Brain microvascular endothelial cell (primary cell): Measurements from ENCODE around the gene GLP2R.

Experiments used
- DNase-seq: peaks from one replicate; pipeline ENCODE4 v3.0.0-alpha.2; 2020
- H3K27ac ChIP-seq: fragments of 250-450 bp; sonication (Bioruptor Pico); 2 replicates; pipeline ENCODE4 v1.5.1; 2020; ENCODE audit warnings: mild to moderate bottlenecking, moderate library complexity
- H3K27me3 ChIP-seq: fragments of 250-450 bp; sonication (Bioruptor Pico); replicated peaks from 2 replicates; pipeline ENCODE4 v1.5.1; 2020; ENCODE audit warnings: mild to moderate bottlenecking
- H3K36me3 ChIP-seq: fragments of 250-450 bp; sonication (Bioruptor Pico); replicated peaks from 2 replicates; pipeline ENCODE4 v1.5.1; 2020; ENCODE audit warnings: mild to moderate bottlenecking
- H3K4me3 ChIP-seq: 2 replicates; pipeline ENCODE4 v1.5.1; 2011; ENCODE audit warnings: low read depth, mild to moderate bottlenecking, control low read depth, low read length, moderate library complexity
- in situ Hi-C: cut with HindIII; loops from 2 replicates; pipeline ENCODE4 v1.10.0; 2017; ENCODE audit warnings: low sequenced_read_pairs, low pct_ligation_motif_present
- TF ChIP-seq, protein P1 (sequence below): IDR thresholded peaks from 2 replicates; pipeline ENCODE4 v1.5.1; 2011; ENCODE audit warnings: low read depth, mild to moderate bottlenecking, moderate library complexity, low read length, control low read depth, inconsistent platforms; ENCODE audit errors: missing control alignments

The GLP2R gene

DNA sequence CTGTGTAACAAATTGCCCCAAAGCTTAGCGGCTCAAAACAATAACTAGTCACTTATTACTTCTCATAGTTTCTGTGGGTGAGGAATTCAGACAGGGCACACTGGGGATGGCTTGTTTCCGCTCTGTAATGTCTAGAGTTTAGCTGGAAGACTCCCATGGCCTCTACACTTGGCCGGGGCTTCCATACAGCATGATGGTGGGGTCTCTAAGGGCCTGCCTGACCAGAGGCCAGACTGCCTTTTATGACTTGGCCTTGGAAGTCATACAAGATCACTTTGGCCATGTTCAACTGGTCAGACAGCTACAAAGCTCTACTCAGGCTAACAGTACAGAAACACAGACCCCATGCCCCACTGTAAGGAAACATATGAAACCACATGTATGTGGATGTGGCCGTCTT is 8.2 kb downstream of the GLP2R start:
- Histone ChIP-seq H3K4me3 (no peak overlapping the region), H3K27ac (no peak overlapping the region), H3K36me3 (no peaks in the 10 kb centered on the region), H3K27me3 (no peaks in the 10 kb centered on the region)
- no peak for DNase-seq
- TF ChIP-seq, protein P1, sequence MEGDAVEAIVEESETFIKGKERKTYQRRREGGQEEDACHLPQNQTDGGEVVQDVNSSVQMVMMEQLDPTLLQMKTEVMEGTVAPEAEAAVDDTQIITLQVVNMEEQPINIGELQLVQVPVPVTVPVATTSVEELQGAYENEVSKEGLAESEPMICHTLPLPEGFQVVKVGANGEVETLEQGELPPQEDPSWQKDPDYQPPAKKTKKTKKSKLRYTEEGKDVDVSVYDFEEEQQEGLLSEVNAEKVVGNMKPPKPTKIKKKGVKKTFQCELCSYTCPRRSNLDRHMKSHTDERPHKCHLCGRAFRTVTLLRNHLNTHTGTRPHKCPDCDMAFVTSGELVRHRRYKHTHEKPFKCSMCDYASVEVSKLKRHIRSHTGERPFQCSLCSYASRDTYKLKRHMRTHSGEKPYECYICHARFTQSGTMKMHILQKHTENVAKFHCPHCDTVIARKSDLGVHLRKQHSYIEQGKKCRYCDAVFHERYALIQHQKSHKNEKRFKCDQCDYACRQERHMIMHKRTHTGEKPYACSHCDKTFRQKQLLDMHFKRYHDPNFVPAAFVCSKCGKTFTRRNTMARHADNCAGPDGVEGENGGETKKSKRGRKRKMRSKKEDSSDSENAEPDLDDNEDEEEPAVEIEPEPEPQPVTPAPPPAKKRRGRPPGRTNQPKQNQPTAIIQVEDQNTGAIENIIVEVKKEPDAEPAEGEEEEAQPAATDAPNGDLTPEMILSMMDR, result no peak
- in situ Hi-C loops, result no loop called here

DNA sequence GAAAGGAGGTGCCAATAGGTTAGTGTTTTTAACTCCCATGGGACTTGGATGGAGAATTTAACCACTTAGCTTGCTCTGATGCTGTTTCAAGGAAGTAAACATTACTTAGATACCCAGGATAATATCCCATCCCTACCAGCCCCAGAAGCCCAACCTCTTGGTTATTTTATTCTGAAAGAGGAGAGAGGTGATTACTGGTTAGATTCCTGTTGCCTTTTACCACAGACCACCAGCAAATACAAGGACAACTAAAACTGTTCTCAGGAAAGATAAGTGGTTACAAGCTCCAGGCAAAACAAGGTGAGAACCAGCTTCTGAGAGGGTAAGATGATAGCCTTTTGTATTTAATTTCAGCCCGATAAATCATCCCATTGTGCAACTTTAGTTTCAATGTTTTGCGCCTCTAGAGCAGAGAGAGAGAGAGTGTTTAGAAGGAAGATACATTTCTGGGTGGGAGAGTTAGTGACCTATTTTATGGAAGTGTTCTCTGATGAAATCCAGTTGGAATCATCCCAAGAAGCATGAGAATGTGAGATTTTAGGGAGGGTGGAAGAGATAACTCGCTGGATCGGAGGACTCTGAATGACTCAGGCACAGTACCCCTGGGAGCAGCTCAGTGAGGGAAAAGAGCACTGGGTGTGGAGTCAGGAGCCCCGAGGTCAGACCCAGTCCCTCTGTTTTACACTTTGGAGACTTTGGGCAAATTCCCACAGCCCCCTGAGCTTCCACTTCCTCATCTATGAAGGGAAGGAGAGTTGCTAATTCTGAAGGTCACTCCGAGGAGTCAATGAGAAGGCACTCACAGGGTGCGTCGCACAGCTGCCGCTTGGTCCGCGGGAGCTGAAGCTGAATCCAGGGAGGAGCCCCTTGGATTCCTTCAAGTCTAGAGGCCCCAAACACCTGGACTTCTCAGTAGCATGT is 12.1 kb downstream of the GLP2R start:
- H3K4me3 ChIP-seq, result no peak overlapping the region
- no peaks in the 10 kb centered on the region for H3K27me3 ChIP-seq
- no peaks in the 10 kb centered on the region for H3K36me3 ChIP-seq
- TF ChIP-seq, protein P1, result no peak
- H3K27ac ChIP-seq, result no peak overlapping the region
- DNase-seq, result peak; percentile 9
- in situ Hi-C loops, result no loop called here

DNA sequence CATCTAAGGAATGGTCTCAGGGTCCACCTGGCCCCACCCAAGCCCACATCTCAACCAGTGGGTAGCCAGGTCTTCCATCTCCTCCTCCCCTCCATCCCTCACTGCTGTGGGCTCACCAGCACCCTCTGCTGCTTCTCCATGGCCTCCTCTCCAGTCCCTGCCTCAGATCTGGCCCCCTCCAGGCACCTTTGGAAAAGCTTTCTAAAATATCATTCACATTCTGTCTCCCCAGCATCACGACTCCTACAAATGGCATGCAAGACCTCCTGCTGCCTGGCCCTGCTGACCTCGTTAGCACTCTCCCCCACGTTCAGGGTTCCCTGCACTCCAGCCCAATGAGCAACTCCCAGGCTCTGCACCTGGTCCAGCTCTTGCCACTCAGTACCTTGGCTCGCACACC is 13.7 kb downstream of the GLP2R start:
- Histone ChIP-seq H3K4me3 (no peak overlapping the region), H3K27ac (no peak overlapping the region), H3K27me3 (no peaks in the 10 kb centered on the region), H3K36me3 (no peaks in the 10 kb centered on the region)
- TF ChIP-seq, protein P1, result peak; percentile 46
- in situ Hi-C loops, result no loop called here
- DNase-seq, result no peak

DNA sequence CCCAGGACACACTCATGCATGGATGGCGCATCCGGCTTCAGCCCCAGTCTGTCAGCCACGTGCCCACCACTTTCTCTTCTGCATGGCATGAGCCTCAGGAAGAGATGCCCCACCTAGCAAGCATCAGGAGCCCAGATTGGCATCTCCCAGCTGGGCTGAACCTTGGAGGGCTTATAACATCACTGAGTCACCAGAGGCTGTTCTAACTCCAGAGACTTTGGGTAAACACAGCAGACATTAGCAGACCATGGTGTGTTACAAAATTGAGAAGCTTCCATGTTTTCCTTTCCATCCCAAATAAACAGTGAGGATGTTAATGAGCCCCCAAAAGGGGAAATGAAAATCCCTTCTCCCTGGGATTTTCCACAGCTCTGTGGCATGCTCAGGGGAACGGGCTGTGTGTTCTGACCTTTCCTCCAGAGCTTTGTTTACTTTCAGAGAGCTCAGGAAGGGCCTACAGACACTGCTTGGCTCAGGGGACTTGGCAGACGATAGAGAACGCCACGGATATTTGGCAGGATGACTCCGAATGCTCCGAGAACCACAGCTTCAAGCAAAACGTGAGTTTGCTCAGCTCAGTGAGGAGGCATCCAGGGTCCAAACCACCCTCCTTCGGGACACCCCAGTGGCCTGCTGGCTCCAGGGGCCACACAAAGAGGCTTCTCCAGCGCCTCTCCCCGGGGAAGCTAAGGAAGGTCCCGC is 16.5 kb downstream of the GLP2R start:
- TF ChIP-seq, protein P1, result no peak
- in situ Hi-C loops, result no loop called here
- no peaks in the 10 kb centered on the region for H3K27me3 ChIP-seq

DNA sequence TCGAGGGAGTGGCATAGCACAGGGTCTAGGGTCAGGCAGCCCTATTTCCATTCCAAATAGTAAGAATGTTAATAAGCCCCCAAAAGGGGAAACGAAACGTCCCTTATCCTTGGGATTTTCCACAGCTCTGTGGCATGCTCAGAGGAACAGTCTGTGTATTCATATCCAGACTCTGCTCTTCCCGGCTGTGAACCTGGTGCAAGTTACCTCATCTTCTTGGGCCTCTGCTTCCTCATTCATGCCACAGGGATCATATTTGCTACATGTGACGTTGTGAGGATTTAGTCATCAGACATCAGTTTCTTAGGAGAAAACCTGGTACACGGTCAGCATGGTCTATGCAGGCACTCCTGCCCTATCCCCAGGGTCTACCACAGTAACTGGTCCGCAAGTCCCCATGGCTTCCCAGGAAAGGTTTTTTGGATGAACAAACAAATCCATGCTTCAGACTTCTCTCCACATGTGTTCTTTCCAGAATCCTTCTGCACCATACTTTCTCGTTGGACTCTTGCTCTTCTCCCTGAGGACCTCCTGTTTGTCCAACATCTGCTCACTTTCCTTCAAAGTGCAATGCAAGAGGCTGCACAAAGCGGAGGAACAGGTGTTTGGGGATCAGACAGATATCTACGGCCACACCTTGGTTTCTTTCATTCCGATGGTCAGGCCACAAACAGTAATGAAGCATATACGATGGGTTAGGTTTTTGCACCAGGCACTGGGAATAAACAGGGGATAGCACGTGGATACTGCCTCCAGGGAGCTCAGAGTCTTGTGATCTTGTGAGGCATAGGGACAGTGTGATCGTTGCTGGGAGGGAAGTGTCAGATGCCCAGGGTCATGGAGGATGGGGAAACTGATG is 17.7 kb downstream of the GLP2R start:
- no peaks in the 10 kb centered on the region for H3K27me3 ChIP-seq
- no peak for DNase-seq

More for the DNA sequence above, 16.5 kb downstream of the GLP2R start:
- DNase-seq, result peak; percentile 9
- H3K4me3 ChIP-seq, result no peak overlapping the region
- H3K36me3 ChIP-seq, result no peaks in the 10 kb centered on the region
- H3K27ac ChIP-seq, result no peak overlapping the region

More for the DNA sequence above, 17.7 kb downstream of the GLP2R start:
- in situ Hi-C loops, result no loop called here
- TF ChIP-seq, protein P1, result no peak
- Histone ChIP-seq H3K27ac (no peak overlapping the region), H3K4me3 (no peak overlapping the region), H3K36me3 (no peaks in the 10 kb centered on the region)
